HepG2 (cell line): ENCODE measurements around the gene MYCBPAP. TPM values are rescaled to one million over a fixed set of nuclear protein-coding genes. Genes with fewer than 3 reads are reported as not detected.
A peak's percentile ranks its signal among the peaks of the same experiment; 100 is the strongest.

Source experiments
- CCAR2 ChIP-seq: fragments of 200-400 bp; formaldehyde crosslinking; optimal IDR thresholded peaks from 2 replicates; pipeline ENCODE3; 2018; ENCODE audit warnings: low read depth, mild to moderate bottlenecking, low read length, moderate library complexity
- DZIP1 ChIP-seq: sonication (generic); formaldehyde crosslinking; IDR thresholded peaks from 2 replicates; pipeline ENCODE4 v1.5.0; 2020; ENCODE audit warnings: mild to moderate bottlenecking, missing genetic modification reagents
- EEA1 ChIP-seq: sonication (generic); formaldehyde crosslinking; IDR thresholded peaks from 2 replicates; pipeline ENCODE4 v1.5.1; 2020; ENCODE audit warnings: mild to moderate bottlenecking, missing genetic modification reagents, borderline replicate concordance
- ETV5 ChIP-seq: IDR thresholded peaks from 2 replicates; pipeline ENCODE4 v1.6.1; 2018; ENCODE audit warnings: missing biosample characterization, missing genetic modification reagents, inconsistent platforms, borderline replicate concordance
- GATAD2A ChIP-seq: IDR thresholded peaks from 2 replicates; pipeline ENCODE4 v1.6.1; 2016
- GTF3A ChIP-seq: sonication (generic); formaldehyde crosslinking; conservative IDR thresholded peaks from 2 replicates; pipeline ENCODE4 v1.4.0; 2020; ENCODE audit warnings: mild to moderate bottlenecking, missing genetic modification reagents
- HMGXB4 ChIP-seq, 2 experiments: sonication (generic) in 1 of 2; formaldehyde crosslinking in 1 of 2; IDR thresholded peaks; 2 replicates each; pipeline versions ENCODE4 v1.4.0 to v1.6.1; 2018 to 2020; ENCODE audit warnings: missing genetic modification reagents in 2 of 2, borderline replicate concordance in 1 of 2, low read depth in 1 of 2, mild to moderate bottlenecking in 1 of 2, missing biosample characterization in 1 of 2
- HNF4G ChIP-seq, 2 experiments: sonication (generic) in 1 of 2; formaldehyde crosslinking in 1 of 2; IDR thresholded peaks; 2 replicates each; pipeline versions ENCODE4 v1.4.0 to v1.6.1; 2011 to 2020; ENCODE audit warnings: borderline replicate concordance in 2 of 2, low read depth in 2 of 2, mild to moderate bottlenecking in 2 of 2, low read length in 1 of 2, missing genetic modification reagents in 1 of 2, moderate library complexity in 1 of 2
- HNRNPL ChIP-seq: fragments of 200-400 bp; formaldehyde crosslinking; IDR thresholded peaks from 2 replicates; pipeline ENCODE4 v1.6.1; 2017; ENCODE audit warnings: mild to moderate bottlenecking, low read depth, low read length
- MTA1 ChIP-seq: sonication (generic); formaldehyde crosslinking; IDR thresholded peaks from 2 replicates; pipeline ENCODE4 v1.4.0; 2020; ENCODE audit warnings: missing genetic modification reagents, mild to moderate bottlenecking, borderline replicate concordance
- MYNN ChIP-seq: sonication (generic); formaldehyde crosslinking; IDR thresholded peaks from 2 replicates; pipeline ENCODE4 v1.4.0; 2020; ENCODE audit warnings: mild to moderate bottlenecking, low read depth, missing genetic modification reagents
- NR2F6 ChIP-seq, 2 experiments: IDR thresholded peaks; 2 replicates each; pipeline ENCODE4 v1.6.1; 2016; ENCODE audit warnings: antibody characterized with exemption in 1 of 2, mild to moderate bottlenecking in 1 of 2
- RXRA ChIP-seq: sonication (generic); formaldehyde crosslinking; IDR thresholded peaks from 2 replicates; pipeline ENCODE4 v1.5.1; 2020; ENCODE audit warnings: missing genetic modification reagents
- TCF7 ChIP-seq: sonication (generic); IDR thresholded peaks from 2 replicates; pipeline ENCODE4 v1.6.1; 2016; ENCODE audit warnings: antibody characterized with exemption, low read depth
- WIZ ChIP-seq: sonication (generic); formaldehyde crosslinking; IDR thresholded peaks from 2 replicates; pipeline ENCODE4 v1.5.1; 2020; ENCODE audit warnings: mild to moderate bottlenecking, missing genetic modification reagents
- ZNF280B ChIP-seq: sonication (generic); formaldehyde crosslinking; IDR thresholded peaks from 2 replicates; pipeline ENCODE4 v1.5.0; 2020; ENCODE audit warnings: missing genetic modification reagents, mild to moderate bottlenecking, borderline replicate concordance
- ZNF574 ChIP-seq: sonication (generic); formaldehyde crosslinking; IDR thresholded peaks from 2 replicates; pipeline ENCODE4 v1.4.0; 2020; ENCODE audit warnings: missing genetic modification reagents
- polyA plus RNA-seq, 8 experiments: library from polyadenylated mRNA; depleted of rRNA in 3 of 8; stranded (reverse) in 7 of 8; unstranded in 1 of 8; fragments of >200 nt; fragmentation: Illumina TruSeq in 4 of 8; extraction: Trizol in 4 of 8; gene quantifications; 2 replicates each; pipeline versions ENCODE4 v1.2.1 to v1.2.3, GENCODE V29; 2011 to 2016; ENCODE audit warnings: low read depth in 4 of 8, missing spikeins in 1 of 8, mixed read lengths in 1 of 8; ENCODE audit not compliant: insufficient read depth in 1 of 8
- total RNA-seq, 5 experiments: library from RNA; depleted of rRNA; stranded (reverse); fragments of >200 nt; fragmentation: Illumina TruSeq; extraction: Trizol; gene quantifications; 2 replicates each; pipeline ENCODE4 v1.2.3, GENCODE V29; 2016; ENCODE audit warnings: low read depth in 1 of 5

The MYCBPAP gene
- total and polyA plus RNA-seq, 2 of the 13 experiments (the other 11 are each of a cell fraction or from before 2014, with no cell fraction given), result 0.22 to 0.24 TPM

- TF ChIP-seq DZIP1, result no peak; the same call in 1 of the 2 replicates
- no peak for TF ChIP-seq EEA1 (CRISPR knock-in tag)
- TF ChIP-seq RXRA (CRISPR knock-in tag), result no peak
- peak; percentile 22; the same call in 1 of the 2 replicates for TF ChIP-seq ZNF574 (CRISPR knock-in tag)
- TF ChIP-seq ZNF280B, result no peak
- peak; percentile 9; the same call in 1 of the 2 replicates for TF ChIP-seq ETV5
- TF ChIP-seq HMGXB4 (CRISPR knock-in tag; IDR thresholded peaks at IDR 0.05; ENCODE audit: borderline replicate concordance in 1 of 2, low read depth in 1 of 2), result peak; percentile 20 to 21; a peak in 1 of 4 replicates
- TF ChIP-seq TCF7, result no peak
- TF ChIP-seq MTA1 (CRISPR knock-in tag), result no peak
- no peak for TF ChIP-seq CCAR2
- no peak for TF ChIP-seq HNRNPL
- TF ChIP-seq NR2F6 (IDR thresholded peaks at IDR 0.05), result no peak
- TF ChIP-seq NR2F6 (CRISPR knock-in tag; IDR thresholded peaks at IDR 0.05), result peak; percentile 68
- TF ChIP-seq GTF3A (CRISPR knock-in tag), result no peak
- no peak for TF ChIP-seq HNF4G (IDR thresholded peaks at IDR 0.05; ENCODE audit: borderline replicate concordance, low read depth, low read length)
- TF ChIP-seq HNF4G (CRISPR knock-in tag; IDR thresholded peaks at IDR 0.05; ENCODE audit: borderline replicate concordance, low read depth), result peak; percentile 43; the same call in 1 of the 2 replicates
- no peak for TF ChIP-seq MYNN (CRISPR knock-in tag)
- no peak for TF ChIP-seq WIZ (CRISPR knock-in tag)
- TF ChIP-seq GATAD2A (CRISPR knock-in tag), result peak; percentile 73
Observed at GRCh38 chr17:50476545-50477315, 31.5 kb upstream of the MYCBPAP start (continued).
